Activated naive CD4-positive, alpha-beta T cell treated with anti-CD3 and anti-CD28 coated beads, Interleukin-2, amount 10 ng/mL, durations not matched to agents 7 days and 5 days (primary cell): Measurements from ENCODE around the gene ZNF789.

Experiments
- CTCF ChIA-PET: fragments of 350-600 bp; sonication (Branson Sonifier 250); formaldehyde crosslinking; loops from one replicate; lab custom pipeline; 2021; ENCODE audit warnings: antibody characterized with exemption; lab: Charles Lee
- DNase-seq: peaks from one replicate; pipeline ENCODE4 v3.0.0-alpha.2; 2020
- H3K27ac Mint-ChIP-seq: one replicate; pipeline ENCODE4 v1.8.0; 2021; ENCODE audit warnings: mild to moderate bottlenecking, moderate library complexity, mixed read lengths
- H3K27me3 Mint-ChIP-seq: one replicate; pipeline ENCODE4 v1.8.0; 2021; ENCODE audit warnings: mild to moderate bottlenecking, mixed read lengths
- H3K36me3 Mint-ChIP-seq: one replicate; pipeline ENCODE4 v1.8.0; 2021; ENCODE audit warnings: mixed read lengths
- H3K4me1 Mint-ChIP-seq: one replicate; pipeline ENCODE4 v1.8.0; 2021; ENCODE audit warnings: mixed read lengths
- H3K4me3 Mint-ChIP-seq: one replicate; pipeline ENCODE4 v1.8.0; 2021; ENCODE audit warnings: mild to moderate bottlenecking, moderate library complexity, mixed read lengths
- H3K9me3 Mint-ChIP-seq: one replicate; pipeline ENCODE4 v1.8.0; 2021; ENCODE audit warnings: mixed read lengths

Gene ZNF789

GRCh38 chr7:99504603-99505323 is 32.1 kb downstream of the ZNF789 start, which contains the start of gene ZKSCAN5:
Gene ZKSCAN5 (plus strand): TSS chr7:99504662. CDS start chr7:99506045, 1,383 bp downstream.
- H3K4me3 Mint-ChIP-seq = peak within 1 kb of the TSS; percentile 93
- peaks cover 4% of the 10 kb centered on the region for H3K27me3 Mint-ChIP-seq
- peaks cover 15% of the 10 kb centered on the region for H3K36me3 Mint-ChIP-seq
- H3K4me1 Mint-ChIP-seq = peaks cover 38% of the 10 kb centered on the region
- CTCF ChIA-PET = no interaction called here
- DNase-seq = peak; percentile 99
- H3K9me3 Mint-ChIP-seq = no peaks in the 10 kb centered on the region
- peak within 1 kb of the TSS; percentile 99 for H3K27ac Mint-ChIP-seq

GRCh38 chr7:99505324-99505662 is 32.6 kb downstream of the ZNF789 start:
- no peaks in the 10 kb centered on the region for H3K27me3 Mint-ChIP-seq
- peak overlapping the region; percentile 93 for H3K4me3 Mint-ChIP-seq
- DNase-seq = no peak
- no peaks in the 10 kb centered on the region for H3K9me3 Mint-ChIP-seq
- peak overlapping the region; percentile 99 for H3K27ac Mint-ChIP-seq
- H3K4me1 Mint-ChIP-seq = peaks cover 39% of the 10 kb centered on the region
- CTCF ChIA-PET = no interaction called here
- H3K36me3 Mint-ChIP-seq = peaks cover 12% of the 10 kb centered on the region

GRCh38 chr7:99514050-99514449 is 41.4 kb downstream of the ZNF789 start:
- H3K27me3 Mint-ChIP-seq = no peaks in the 10 kb centered on the region
- H3K4me1 Mint-ChIP-seq = peaks cover 10% of the 10 kb centered on the region
- peak overlapping the region; percentile 64 for H3K27ac Mint-ChIP-seq
- no peak for DNase-seq
- CTCF ChIA-PET = interaction anchor here (0.6 kb wide), 1 partner anchor 11 kb away, joined by 3 read pairs; no protein-coding TSS in a partner anchor
- peaks cover 35% of the 10 kb centered on the region for H3K36me3 Mint-ChIP-seq
- H3K4me3 Mint-ChIP-seq = no peak overlapping the region
- no peaks in the 10 kb centered on the region for H3K9me3 Mint-ChIP-seq

GRCh38 chr7:99521399-99521798 is 48.7 kb downstream of the ZNF789 start:
- DNase-seq = no peak
- Mint-ChIP-seq H3K36me3 (peaks cover 46% of the 10 kb centered on the region), H3K4me3 (no peak overlapping the region), H3K27me3 (no peaks in the 10 kb centered on the region), H3K9me3 (no peaks in the 10 kb centered on the region), H3K27ac (no peak overlapping the region), H3K4me1 (no peaks in the 10 kb centered on the region)
- CTCF ChIA-PET = no interaction called here

- DNase-seq = peak; percentile 41
- Mint-ChIP-seq H3K4me3 (no peak overlapping the region), H3K9me3 (peaks cover 18% of the 10 kb centered on the region), H3K4me1 (no peaks in the 10 kb centered on the region), H3K36me3 (peaks cover 64% of the 10 kb centered on the region), H3K27me3 (no peaks in the 10 kb centered on the region), H3K27ac (no peak overlapping the region)
- CTCF ChIA-PET = interaction anchor here (0.6 to 1.4 kb wide), 7 partner anchors 99 to 538 kb away, joined by 3 read pairs; no protein-coding TSS in a partner anchor
Observed at GRCh38 chr7:99525713-99526440, 53.2 kb downstream of the ZNF789 start.

- H3K27me3 Mint-ChIP-seq = no peaks in the 10 kb centered on the region
- H3K9me3 Mint-ChIP-seq = peaks cover 55% of the 10 kb centered on the region
- no peaks in the 10 kb centered on the region for H3K4me1 Mint-ChIP-seq
- peaks cover 70% of the 10 kb centered on the region for H3K36me3 Mint-ChIP-seq
- H3K27ac Mint-ChIP-seq = no peak overlapping the region
- CTCF ChIA-PET = no interaction called here
- H3K4me3 Mint-ChIP-seq = no peak overlapping the region
- no peak for DNase-seq
Observed at GRCh38 chr7:99531354-99531765, 58.7 kb downstream of the ZNF789 start.

GRCh38 chr7:99535667-99536066 is 63.0 kb downstream of the ZNF789 start:
- H3K27ac Mint-ChIP-seq = no peak overlapping the region
- no peak for DNase-seq
- H3K4me3 Mint-ChIP-seq = no peak overlapping the region
- CTCF ChIA-PET = interaction anchor here (0.6 kb wide), 1 partner anchor 267 kb away, joined by 3 read pairs; no protein-coding TSS in a partner anchor
- H3K36me3 Mint-ChIP-seq = peaks cover 35% of the 10 kb centered on the region
- no peaks in the 10 kb centered on the region for H3K4me1 Mint-ChIP-seq
- peaks cover 65% of the 10 kb centered on the region for H3K9me3 Mint-ChIP-seq
- H3K27me3 Mint-ChIP-seq = no peaks in the 10 kb centered on the region
